H9 (cell line): ENCODE measurements around the gene CD180. TPM values are rescaled to one million over a fixed set of nuclear protein-coding genes. Genes with fewer than 3 reads are reported as not detected.

Source experiments
- DNase-seq: peaks from one replicate; pipeline ENCODE4 v3.0.0-alpha.2; 2017
- H2AFZ ChIP-seq: one replicate; pipeline ENCODE4 v1.6.1; 2013; ENCODE audit warnings: mild to moderate bottlenecking, low read length, control low read depth, moderate library complexity
- H2AK5ac ChIP-seq: 2 replicates; pipeline ENCODE4 v1.6.1; 2013; ENCODE audit warnings: low read length, control low read depth, mixed read lengths; ENCODE audit not compliant: insufficient read length
- H2BK120ac ChIP-seq: one replicate; pipeline ENCODE4 v1.6.1; 2013; ENCODE audit warnings: low read depth, mild to moderate bottlenecking, low read length, control low read depth, inconsistent platforms; ENCODE audit not compliant: poor library complexity, severe bottlenecking
- H2BK12ac ChIP-seq: 2 replicates; pipeline ENCODE4 v1.6.1; 2013; ENCODE audit warnings: low read length, control low read depth, mixed read lengths, low read depth; ENCODE audit not compliant: insufficient read length
- H2BK15ac ChIP-seq: 2 replicates; pipeline ENCODE4 v1.6.1; 2013; ENCODE audit warnings: low read depth, low read length, control low read depth
- H2BK20ac ChIP-seq: one replicate; pipeline ENCODE4 v1.6.1; 2013; ENCODE audit warnings: low read depth, mild to moderate bottlenecking, low read length, control low read depth, inconsistent platforms; ENCODE audit not compliant: poor library complexity, severe bottlenecking
- H2BK5ac ChIP-seq: 2 replicates; pipeline ENCODE4 v1.6.1; 2013; ENCODE audit warnings: low read length, control low read depth, mixed read lengths; ENCODE audit not compliant: insufficient read length
- H3K14ac ChIP-seq: 2 replicates; pipeline ENCODE4 v1.6.1; 2013; ENCODE audit warnings: low read length, control low read depth; ENCODE audit not compliant: insufficient read depth
- H3K18ac ChIP-seq: 2 replicates; pipeline ENCODE4 v1.6.1; 2013; ENCODE audit warnings: low read depth, mild to moderate bottlenecking, mixed read lengths, low read length, control low read depth; ENCODE audit not compliant: insufficient read length
- H3K23ac ChIP-seq: 2 replicates; pipeline ENCODE4 v1.6.1; 2013; ENCODE audit warnings: low read length, control low read depth, mixed read lengths, low read depth; ENCODE audit not compliant: insufficient read length
- H3K23me2 ChIP-seq: 2 replicates; pipeline ENCODE4 v1.6.1; 2013; ENCODE audit warnings: low read depth, mild to moderate bottlenecking, mixed read lengths, low read length, control low read depth; ENCODE audit not compliant: insufficient read length, poor library complexity, severe bottlenecking
- H3K27ac ChIP-seq: 2 replicates; pipeline ENCODE4 v1.5.1; 2013; ENCODE audit warnings: low read length, control low read depth, mixed read lengths, low read depth; ENCODE audit not compliant: insufficient read length
- H3K27me3 ChIP-seq: 2 replicates; pipeline ENCODE4 v1.6.1; 2013; ENCODE audit warnings: low read length, control low read depth, inconsistent platforms; ENCODE audit not compliant: insufficient read depth
- H3K4ac ChIP-seq: 2 replicates; pipeline ENCODE4 v1.6.1; 2013; ENCODE audit warnings: low read depth, mild to moderate bottlenecking, control low read depth, inconsistent platforms, low read length, moderate library complexity
- H3K4me1 ChIP-seq: 2 replicates; pipeline ENCODE4 v1.6.1; 2013; ENCODE audit warnings: low read length, control low read depth, inconsistent platforms; ENCODE audit not compliant: insufficient read depth
- H3K4me2 ChIP-seq: 2 replicates; pipeline ENCODE4 v1.6.1; 2013; ENCODE audit warnings: low read length, control low read depth, mixed read lengths; ENCODE audit not compliant: insufficient read length, insufficient read depth
- H3K56ac ChIP-seq: 2 replicates; pipeline ENCODE4 v1.6.1; 2013; ENCODE audit warnings: low read depth, mild to moderate bottlenecking, mixed read lengths, low read length, control low read depth; ENCODE audit not compliant: insufficient read length
- H3K79me1 ChIP-seq: 2 replicates; pipeline ENCODE4 v1.6.1; 2013; ENCODE audit warnings: low read depth, mild to moderate bottlenecking, moderate library complexity, low read length, control low read depth, inconsistent platforms; ENCODE audit not compliant: insufficient read depth, poor library complexity, severe bottlenecking
- H3K79me2 ChIP-seq: 2 replicates; pipeline ENCODE4 v1.6.1; 2013; ENCODE audit warnings: low read length, control low read depth, inconsistent platforms; ENCODE audit not compliant: insufficient read depth
- H3K9ac ChIP-seq: 2 replicates; pipeline ENCODE4 v1.6.1; 2013; ENCODE audit warnings: low read length, control low read depth, mixed read lengths; ENCODE audit not compliant: insufficient read length; ENCODE audit errors: extremely low read depth
- H3K9me3 ChIP-seq: one replicate; pipeline ENCODE4 v1.6.1; 2013; ENCODE audit warnings: low read depth, low read length, inconsistent platforms; ENCODE audit not compliant: control insufficient read depth
- H3T11ph ChIP-seq: one replicate; pipeline ENCODE4 v1.6.1; 2013; ENCODE audit warnings: mild to moderate bottlenecking, low read length, control low read depth, inconsistent platforms
- H4K20me1 ChIP-seq: one replicate; pipeline ENCODE4 v1.6.1; 2013; ENCODE audit not compliant: control insufficient read depth, insufficient read length, insufficient read depth
- H4K5ac ChIP-seq: 2 replicates; pipeline ENCODE4 v1.6.1; 2013; ENCODE audit warnings: low read depth, mild to moderate bottlenecking, mixed read lengths, low read length, control low read depth; ENCODE audit not compliant: insufficient read length
- H4K8ac ChIP-seq: replicated peaks from 2 replicates; pipeline ENCODE4 v1.6.1; 2013; ENCODE audit warnings: low read length, control low read depth, mixed read lengths, low read depth; ENCODE audit not compliant: insufficient read length
- H4K91ac ChIP-seq: 2 replicates; pipeline ENCODE4 v1.6.1; 2013; ENCODE audit warnings: low read depth, mild to moderate bottlenecking, moderate library complexity, mixed read lengths, low read length, control low read depth; ENCODE audit not compliant: insufficient read length
- H3K27ac Mint-ChIP-seq, 3 experiments: 2 replicates in 2 of 3; 3 replicates in 1 of 3; pipeline ENCODE4 v1.8.0; 2020 to 2021; ENCODE audit warnings: mixed read lengths in 3 of 3, mild to moderate bottlenecking in 1 of 3, moderate library complexity in 1 of 3
- H3K27me3 Mint-ChIP-seq: 2 replicates; pipeline ENCODE4 v1.8.0; 2021; ENCODE audit warnings: low read depth, mild to moderate bottlenecking, moderate library complexity, mixed read lengths
- H3K36me3 Mint-ChIP-seq, 3 experiments: 2 replicates in 2 of 3; 3 replicates in 1 of 3; pipeline ENCODE4 v1.8.0; 2020 to 2021; ENCODE audit warnings: low read depth in 3 of 3, mixed read lengths in 3 of 3; ENCODE audit not compliant: insufficient read depth in 1 of 3
- H3K4me1 Mint-ChIP-seq, 2 experiments: 2 replicates each; pipeline ENCODE4 v1.8.0; 2020; ENCODE audit warnings: mixed read lengths in 2 of 2
- H3K4me3 Mint-ChIP-seq, 2 experiments: 2 replicates in 1 of 2; 3 replicates in 1 of 2; pipeline ENCODE4 v1.8.0; 2020 to 2021; ENCODE audit warnings: mild to moderate bottlenecking in 2 of 2, mixed read lengths in 2 of 2, moderate library complexity in 1 of 2
- H3K9me3 Mint-ChIP-seq, 2 experiments: 2 replicates in 1 of 2; 3 replicates in 1 of 2; pipeline ENCODE4 v1.8.0; 2020; ENCODE audit warnings: mild to moderate bottlenecking in 2 of 2, mixed read lengths in 2 of 2, moderate library complexity in 1 of 2
- WGBS: extraction: QIAGEN DNeasy Blood & Tissue Kit; methylation state at CpG from one replicate; pipeline ENCODE4 v1.1.7; 2013; ENCODE audit warnings: missing lambda C conversion rate, low lambda C conversion rate, mixed read lengths; ENCODE audit not compliant: insufficient read length; ENCODE audit errors: extremely low coverage; 5-methylcytosine and 5-hydroxymethylcytosine counted together
- long read RNA-seq: library from polyadenylated mRNA; unstranded; transcript quantifications from one replicate; pipeline ENCODE4 v2.0.0, GENCODE V29; 2020
- total RNA-seq: library from RNA; stranded (reverse); gene quantifications from 2 replicates; pipeline ENCODE4 v1.2.1, GENCODE V29; 2021
- TF ChIP-seq, protein P1 (sequence below): fragments of 200-600 bp; sonication (generic); conservative IDR thresholded peaks from 3 replicates; pipeline ENCODE4 v1.8.0; 2021; ENCODE audit warnings: antibody characterized with exemption, mild to moderate bottlenecking

The CD180 gene
- not detected in 2 replicates for total RNA-seq
- long read RNA-seq: 0 reads

DNA sequence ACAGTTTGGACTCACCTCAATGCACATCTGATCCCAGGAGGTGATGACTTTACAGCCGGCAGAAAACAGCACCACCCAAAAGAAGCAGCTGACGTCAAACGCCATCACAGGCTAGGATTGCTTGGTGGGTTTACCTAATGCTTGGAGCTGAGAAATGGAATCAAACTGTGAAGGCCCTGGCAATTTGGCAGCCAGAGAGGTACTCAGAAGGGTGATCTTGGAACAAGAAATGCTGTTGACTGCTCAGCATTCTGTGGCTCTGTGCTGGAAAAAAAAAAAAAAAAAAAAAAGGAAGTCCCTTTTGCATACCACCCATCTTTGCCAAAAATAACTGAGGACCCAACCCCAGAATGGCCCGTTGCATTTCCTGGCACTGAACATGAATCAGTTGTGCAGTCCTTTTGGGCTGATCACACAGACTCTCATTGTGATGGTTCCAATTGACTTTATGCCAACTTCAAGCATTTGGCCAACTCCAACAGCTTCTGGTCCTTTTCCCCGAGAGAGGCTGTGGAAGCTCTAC is at the start of gene CD180:
CD180 (minus strand) TSS at position 263 of the 523 bp plus-strand sequence; CDS start at position 105, 158 bp downstream.
- Histone ChIP-seq H3K9me3 (no peaks in the 10 kb centered on the region), H4K5ac (no peak within 1 kb of the TSS), H4K91ac (no peak within 1 kb of the TSS), H3K79me1 (no peaks in the 10 kb centered on the region), H3K23ac (no peak within 1 kb of the TSS), H2BK5ac (no peak within 1 kb of the TSS), H3K4me1 (no peaks in the 10 kb centered on the region; the same call in 1 of the 2 replicates), H2AFZ (no peak within 1 kb of the TSS), H3K56ac (no peak within 1 kb of the TSS), H3K79me2 (no peaks in the 10 kb centered on the region), H3K27ac (no peak within 1 kb of the TSS), H3K18ac (no peak within 1 kb of the TSS), H3K4ac (no peak within 1 kb of the TSS), H2BK20ac (no peak within 1 kb of the TSS), H3K27me3 (no peaks in the 10 kb centered on the region), H3K23me2 (no peaks in the 10 kb centered on the region), H3K9ac (no peak within 1 kb of the TSS), H3T11ph (no peak within 1 kb of the TSS), H2BK15ac (no peak within 1 kb of the TSS), H3K14ac (no peak within 1 kb of the TSS), H4K8ac (no peak within 1 kb of the TSS), H2BK12ac (no peak within 1 kb of the TSS), H2AK5ac (no peak within 1 kb of the TSS), H4K20me1 (no peaks in the 10 kb centered on the region), H2BK120ac (no peak within 1 kb of the TSS), H3K4me2 (no peak within 1 kb of the TSS)
- Mint-ChIP-seq H3K27ac (no peak within 1 kb of the TSS), H3K36me3 (peaks cover 5 to 22% (median 7%) of the 10 kb centered on the region in 3 experiments), H3K4me3 (no peak within 1 kb of the TSS), H3K9me3 (peaks cover 14% of the 10 kb centered on the region in 2 experiments), H3K27me3 (no peaks in the 10 kb centered on the region; the same call in 1 of the 2 replicates), H3K4me1 (peaks cover 6% of the 10 kb centered on the region in 2 experiments)
- WGBS: no CpG with 5 or more reads among the region's 5 CpGs
- no peak for DNase-seq
- TF ChIP-seq, protein P1, sequence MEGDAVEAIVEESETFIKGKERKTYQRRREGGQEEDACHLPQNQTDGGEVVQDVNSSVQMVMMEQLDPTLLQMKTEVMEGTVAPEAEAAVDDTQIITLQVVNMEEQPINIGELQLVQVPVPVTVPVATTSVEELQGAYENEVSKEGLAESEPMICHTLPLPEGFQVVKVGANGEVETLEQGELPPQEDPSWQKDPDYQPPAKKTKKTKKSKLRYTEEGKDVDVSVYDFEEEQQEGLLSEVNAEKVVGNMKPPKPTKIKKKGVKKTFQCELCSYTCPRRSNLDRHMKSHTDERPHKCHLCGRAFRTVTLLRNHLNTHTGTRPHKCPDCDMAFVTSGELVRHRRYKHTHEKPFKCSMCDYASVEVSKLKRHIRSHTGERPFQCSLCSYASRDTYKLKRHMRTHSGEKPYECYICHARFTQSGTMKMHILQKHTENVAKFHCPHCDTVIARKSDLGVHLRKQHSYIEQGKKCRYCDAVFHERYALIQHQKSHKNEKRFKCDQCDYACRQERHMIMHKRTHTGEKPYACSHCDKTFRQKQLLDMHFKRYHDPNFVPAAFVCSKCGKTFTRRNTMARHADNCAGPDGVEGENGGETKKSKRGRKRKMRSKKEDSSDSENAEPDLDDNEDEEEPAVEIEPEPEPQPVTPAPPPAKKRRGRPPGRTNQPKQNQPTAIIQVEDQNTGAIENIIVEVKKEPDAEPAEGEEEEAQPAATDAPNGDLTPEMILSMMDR: no peak
